T-helper 1 cell treated with Interleukin-12 subunit alpha and Interleukin-12 subunit beta and Interleukin-4 antibody, amounts not matched to agents 30 ng/mL and 1 ng/mL, for 36 hours (primary cell): Measurements from ENCODE around the gene UQCR11. TPM values are rescaled to one million over a fixed set of nuclear protein-coding genes. Genes with fewer than 3 reads are reported as not detected.

Experiments
- total RNA-seq: library from RNA; stranded (reverse); gene quantifications from 2 replicates; pipeline ENCODE4 v1.2.3, GENCODE V29; 2022

UQCR11 gene
- total RNA-seq, 1 donor from 2014 or later, result 185 TPM

Other genes with a start within 250 kb of the UQCR11 start
- 104 and 109 TPM in 2 replicates for gene NDUFS7, start 221.6 kb downstream of the UQCR11 start, total RNA-seq
- 13.5 and 18.8 TPM in 2 replicates for gene GAMT, start 203.9 kb downstream of the UQCR11 start, total RNA-seq
- 211 and 223 TPM in 2 replicates for gene DAZAP1, start 197.9 kb downstream of the UQCR11 start, total RNA-seq
- 1,137 and 1,164 TPM in 2 replicates for gene RPS15, start 167.1 kb downstream of the UQCR11 start, total RNA-seq
- gene APC2, start 155.3 kb downstream of the UQCR11 start, total RNA-seq, result 0.15 and 0.29 TPM in 2 replicates
- gene C19orf25, start 126.2 kb downstream of the UQCR11 start, total RNA-seq, result 43.1 and 45.2 TPM in 2 replicates
- 1.0 and 1.5 TPM in 2 replicates for gene PCSK4, start 115.1 kb downstream of the UQCR11 start, total RNA-seq
- gene REEP6, start 114.3 kb downstream of the UQCR11 start, total RNA-seq, result 1.0 and 1.7 TPM in 2 replicates
- gene ADAMTSL5, start 92.4 kb downstream of the UQCR11 start, total RNA-seq, result 2.5 and 3.2 TPM in 2 replicates
- not detected in 2 replicates for gene PLK5, start 81.4 kb downstream of the UQCR11 start, total RNA-seq
- gene MEX3D, start 37.1 kb downstream of the UQCR11 start, total RNA-seq, result 7.6 and 8.3 TPM in 2 replicates
- 90.7 and 93.2 TPM in 2 replicates for gene MBD3, start 12.6 kb downstream of the UQCR11 start, total RNA-seq
- gene TCF3, start 47.2 kb upstream of the UQCR11 start, total RNA-seq, result 73.7 and 73.8 TPM in 2 replicates
- gene ONECUT3, start 148.0 kb upstream of the UQCR11 start, total RNA-seq, result not detected in 2 replicates
- gene ATP8B3, start 206.8 kb upstream of the UQCR11 start, total RNA-seq, result 14.2 and 14.9 TPM in 2 replicates
- 57.9 and 59.7 TPM in 2 replicates for gene REXO1, start 243.0 kb upstream of the UQCR11 start, total RNA-seq